PC-3 (cell line): ENCODE data around the gene RNU5D-1. TPM values are rescaled to one million over a fixed set of nuclear protein-coding genes. Genes with fewer than 3 reads are reported as not detected.
A peak's percentile ranks its signal among the peaks of the same experiment; 100 is the strongest.
"Not testable (repeated sequence)": the region's sequence is repeated elsewhere in the genome, so short reads cannot be mapped to it uniquely, and the experiment has no call there.

ENCODE experiments used
- ATAC-seq: fragments of 200-7000 bp; cut with Tn5 transposase; 2 replicates; pipeline ENCODE4 v1.9.1; 2020; ENCODE audit warnings: mild to moderate bottlenecking, moderate library complexity
- BruUV-seq: library from RNA; stranded (reverse); fragments of 400-500 nt; replicated peaks from 2 replicates; lab custom pipeline; 2021; lab: Mats Ljungman, UMichigan
- CTCF ChIA-PET: fragments of 300-600 bp; sonication (Branson Sonifier 250); formaldehyde crosslinking; loops from one replicate; lab custom pipeline; 2022; ENCODE audit warnings: antibody characterized with exemption; lab: Charles Lee
- POLR2A ChIA-PET: fragments of 300-600 bp; sonication (Branson Sonifier 250); formaldehyde crosslinking; loops from one replicate; lab custom pipeline; 2022; ENCODE audit warnings: antibody characterized with exemption; ENCODE audit not compliant: unreplicated experiment; lab: Charles Lee
- DNase-seq: peaks from one replicate; pipeline ENCODE4 v3.0.0-alpha.2; 2015
- H2AFZ ChIP-seq: fragments of 300-600 bp; sonication (generic); 2 replicates; pipeline ENCODE4 v1.6.0; 2016; ENCODE audit warnings: antibody characterized with exemption, low read length
- H3F3A ChIP-seq: fragments of 300-600 bp; sonication (generic); one replicate; pipeline ENCODE4 v1.6.0; 2017; ENCODE audit warnings: antibody characterized with exemption, low read length, control low read depth, mild to moderate bottlenecking; ENCODE audit not compliant: unreplicated experiment
- H3K27ac ChIP-seq: fragments of 300-600 bp; sonication (generic); 2 replicates; pipeline ENCODE4 v1.5.1; 2016; ENCODE audit warnings: mild to moderate bottlenecking, low read length
- H3K27me3 ChIP-seq: fragments of 300-600 bp; sonication (generic); 2 replicates; pipeline ENCODE4 v1.6.1; 2016; ENCODE audit warnings: low read length, mixed read lengths
- H3K36me3 ChIP-seq: fragments of 300-600 bp; sonication (generic); 2 replicates; pipeline ENCODE4 v1.6.1; 2016; ENCODE audit warnings: low read depth, mixed run types, low read length, mixed read lengths
- H3K4me1 ChIP-seq: fragments of 300-600 bp; sonication (generic); 2 replicates; pipeline ENCODE4 v1.5.1; 2016; ENCODE audit warnings: low read length; ENCODE audit not compliant: insufficient read depth
- H3K4me2 ChIP-seq: fragments of 300-600 bp; sonication (generic); 2 replicates; pipeline ENCODE4 v1.6.0; 2016; ENCODE audit warnings: low read length
- H3K4me3 ChIP-seq: fragments of 300-600 bp; sonication (generic); 2 replicates; pipeline ENCODE4 v1.5.1; 2016; ENCODE audit warnings: mild to moderate bottlenecking, low read length, mixed read lengths
- H3K79me2 ChIP-seq: fragments of 300-600 bp; sonication (generic); 2 replicates; pipeline ENCODE4 v1.6.1; 2017; ENCODE audit warnings: low read length, mixed read lengths
- H3K9ac ChIP-seq: fragments of 300-600 bp; sonication (generic); 2 replicates; pipeline ENCODE4 v1.6.0; 2016; ENCODE audit warnings: mild to moderate bottlenecking, low read length
- H3K9me2 ChIP-seq: fragments of 300-600 bp; sonication (generic); replicated peaks from 2 replicates; pipeline ENCODE4 v1.6.1; 2016; ENCODE audit warnings: mixed run types, low read length, mixed read lengths
- H3K9me3 ChIP-seq: fragments of 300-600 bp; sonication (generic); 2 replicates; pipeline ENCODE4 v1.6.1; 2016; ENCODE audit warnings: low read length, mixed read lengths
- H4K20me1 ChIP-seq: fragments of 300-600 bp; sonication (generic); 2 replicates; pipeline ENCODE4 v1.6.1; 2016; ENCODE audit warnings: low read length, mixed read lengths
- CTCF ChIP-seq: fragments of 300-600 bp; sonication (generic); conservative IDR thresholded peaks from 2 replicates; pipeline ENCODE4 v1.5.1; 2017; ENCODE audit warnings: antibody characterized with exemption, low read depth, mild to moderate bottlenecking, low read length
- EZH2 ChIP-seq: fragments of 300-600 bp; sonication (generic); IDR thresholded peaks from one replicate; pipeline ENCODE4 v1.6.1; 2017; ENCODE audit warnings: antibody characterized with exemption, mild to moderate bottlenecking, low read length; ENCODE audit not compliant: unreplicated experiment
- EZH2phosphoT487 ChIP-seq: fragments of 300-600 bp; sonication (generic); IDR thresholded peaks from 2 replicates; pipeline ENCODE4 v1.6.1; 2018; ENCODE audit warnings: mild to moderate bottlenecking, antibody characterized with exemption, low read length, borderline replicate concordance
- intact Hi-C: fragments of 100-400 bp; cut with micrococcal nuclease; formaldehyde crosslinking; loops from 2 replicates; pipeline ENCODE4 v1.9.0; 2023
- total RNA-seq: library from RNA; depleted of rRNA; stranded (reverse); fragments of >200 nt; gene quantifications from 2 replicates; pipeline ENCODE4 v1.2.3, GENCODE V29; 2014

Gene RNU5D-1
- total RNA-seq, 1 experiment from 2014 or later, result not detected

GRCh38 chr1:44775930-44776729, 45.2 kb upstream of the RNU5D-1 start:
- Histone ChIP-seq H3K79me2 (peaks cover 46% of the 10 kb centered on the region), H3K9me3 (no peaks in the 10 kb centered on the region), H3K4me1 (peaks cover 15% of the 10 kb centered on the region), H3K27me3 (no peaks in the 10 kb centered on the region), H3F3A (peaks cover 4% of the 10 kb centered on the region), H3K4me2 (peak overlapping the region; percentile 91), H3K27ac (peak overlapping the region; percentile 63), H2AFZ (no peak overlapping the region), H3K9me2 (no peaks in the 10 kb centered on the region), H3K9ac (peak overlapping the region; percentile 98), H3K4me3 (peak overlapping the region; percentile 89), H3K36me3 (peaks cover 51% of the 10 kb centered on the region), H4K20me1 (peaks cover 40% of the 10 kb centered on the region)
- ChIA-PET CTCF (interaction anchor here (0.5 kb wide), 1 partner anchor 35 kb away, joined by 8 read pairs; no protein-coding TSS in a partner anchor), POLR2A (interaction anchor here (0.5 to 1.6 kb wide), 4 partner anchors 24 to 1263 kb away, joined by 3 to 6 read pairs (median 3); partner anchors contain the start of gene PLK3)
- BruUV-seq, result TSS peak; percentile 52
- peak; percentile 17 for DNase-seq
- peak; percentile 14; the same call in 1 of the 2 replicates for ATAC-seq
- TF ChIP-seq CTCF, result no peak
- TF ChIP-seq EZH2phosphoT487, result no peak
- TF ChIP-seq EZH2, result no peak
- intact Hi-C loops, result loop anchor here (2.0 kb wide), 1 partner anchor 45 kb away; the partner anchor contains the start of gene RNU5D-1

- TSS peak; percentile 96 for BruUV-seq
- Histone ChIP-seq H3K4me3 (peak within 1 kb of the TSS; percentile 89), H3K4me2 (peak within 1 kb of the TSS; percentile 91), H2AFZ (peak within 1 kb of the TSS; percentile 81), H3K9ac (peak within 1 kb of the TSS; percentile 98), H3K36me3 (peaks cover 43% of the 10 kb centered on the region), H3K27ac (peak within 1 kb of the TSS; percentile 63), H3F3A (no peaks in the 10 kb centered on the region), H3K79me2 (peaks cover 46% of the 10 kb centered on the region), H3K27me3 (no peaks in the 10 kb centered on the region), H3K9me2 (no peaks in the 10 kb centered on the region), H4K20me1 (peaks cover 40% of the 10 kb centered on the region), H3K4me1 (peaks cover 15% of the 10 kb centered on the region), H3K9me3 (no peaks in the 10 kb centered on the region)
- POLR2A ChIA-PET, result interaction anchor here (0.6 to 1.6 kb wide), 4 partner anchors 25 to 1264 kb away, joined by 3 to 6 read pairs (median 3); partner anchors contain the start of gene PLK3
- DNase-seq (peak; percentile 95), ATAC-seq (peak; percentile 83)
- CTCF ChIA-PET, result interaction anchor here (0.5 kb wide), 1 partner anchor 34 kb away, joined by 8 read pairs; no protein-coding TSS in a partner anchor
- intact Hi-C loops, result loop anchor here (2.0 kb wide), 1 partner anchor 45 kb away; the partner anchor contains the start of gene RNU5D-1
- TF ChIP-seq EZH2phosphoT487, result no peak
Observed at GRCh38 chr1:44775078-44775929, 44.3 kb upstream of the RNU5D-1 start, which contains the start of gene RPS8. Gene RPS8, plus strand, starts transcription at chr1:44775540. Its CDS starts 57 bp downstream, at chr1:44775597.

- H3K4me1 ChIP-seq, H3K4me2 ChIP-seq, H3K9me3 ChIP-seq, H3K4me3 ChIP-seq, H4K20me1 ChIP-seq, H3K27me3 ChIP-seq, H3K9ac ChIP-seq, H2AFZ ChIP-seq, DNase-seq, ATAC-seq, BruUV-seq, intact Hi-C loops, H3K9me2 ChIP-seq, H3K79me2 ChIP-seq, CTCF ChIA-PET, H3K27ac ChIP-seq, H3F3A ChIP-seq: not testable (repeated sequence)
- POLR2A ChIA-PET, result interaction anchor here (0.6 kb wide), 1 partner anchor 578 kb away, joined by 6 read pairs; no protein-coding TSS in a partner anchor
- peaks cover 41% of the 10 kb centered on the region for H3K36me3 ChIP-seq
Observed at GRCh38 chr1:44766421-44766820, 35.5 kb upstream of the RNU5D-1 start.
